Fibroblast of lung (primary cell): ENCODE data around the gene SH2D3C. TPM values are rescaled to one million over a fixed set of nuclear protein-coding genes. Genes with fewer than 3 reads are reported as not detected.

Experiments used
- DNase-seq, 2 donors: peaks; one replicate each; pipeline versions ENCODE4 v3.0.0 to v3.0.0-alpha.2; 2010; ENCODE audit warnings: low read depth in 2 of 2
- H2AFZ ChIP-seq: 2 replicates; pipeline ENCODE4 v1.5.1; 2012; ENCODE audit warnings: low read length, control low read depth, inconsistent platforms
- H3K27ac ChIP-seq: 2 replicates; pipeline ENCODE4 v1.5.1; 2011; ENCODE audit warnings: low read length, control low read depth; ENCODE audit not compliant: insufficient read depth
- H3K27me3 ChIP-seq: 2 replicates; pipeline ENCODE4 v1.5.1; 2011; ENCODE audit warnings: mild to moderate bottlenecking, low read length; ENCODE audit not compliant: control insufficient read depth, insufficient read depth
- H3K36me3 ChIP-seq: 2 replicates; pipeline ENCODE4 v1.5.1; 2011; ENCODE audit warnings: low read length; ENCODE audit not compliant: control insufficient read depth, insufficient read depth
- H3K4me1 ChIP-seq: 2 replicates; pipeline ENCODE4 v1.5.1; 2011; ENCODE audit warnings: low read length; ENCODE audit not compliant: control insufficient read depth, insufficient read depth; ENCODE audit errors: extremely low read depth
- H3K4me2 ChIP-seq: 2 replicates; pipeline ENCODE4 v1.5.1; 2011; ENCODE audit warnings: low read length, control low read depth; ENCODE audit not compliant: insufficient read depth; ENCODE audit errors: extremely low read depth
- H3K4me3 ChIP-seq, 4 experiments: fragments of 200-600 bp in 1 of 4; sonication (generic) in 1 of 4; replicated peaks in 1 of 4; 2 replicates each; pipeline ENCODE4 v1.5.1; 2011 to 2016; ENCODE audit warnings: low read length in 4 of 4, low read depth in 3 of 4, mild to moderate bottlenecking in 3 of 4, control low read depth in 2 of 4, inconsistent platforms in 1 of 4, mixed read lengths in 1 of 4; ENCODE audit not compliant: insufficient read depth in 1 of 4; ENCODE audit errors: control extremely low read depth in 1 of 4
- H3K79me2 ChIP-seq: 2 replicates; pipeline ENCODE4 v1.5.1; 2012; ENCODE audit warnings: mild to moderate bottlenecking, low read length, inconsistent platforms; ENCODE audit not compliant: control insufficient read depth, insufficient read depth
- H3K9ac ChIP-seq: 2 replicates; pipeline ENCODE4 v1.5.1; 2011; ENCODE audit warnings: mild to moderate bottlenecking, low read length, control low read depth; ENCODE audit not compliant: insufficient read depth
- H3K9me3 ChIP-seq: 2 replicates; pipeline ENCODE4 v1.5.1; 2012; ENCODE audit warnings: low read depth, low read length; ENCODE audit not compliant: control insufficient read depth, insufficient read depth
- H4K20me1 ChIP-seq: 2 replicates; pipeline ENCODE4 v1.5.1; 2011; ENCODE audit warnings: low read length; ENCODE audit not compliant: control insufficient read depth, insufficient read depth; ENCODE audit errors: extremely low read depth
- EZH2 ChIP-seq: IDR thresholded peaks from 2 replicates; pipeline ENCODE4 v1.5.1; 2012; ENCODE audit warnings: low read length, control low read depth, mild to moderate bottlenecking; ENCODE audit errors: missing control alignments
- polyA plus RNA-seq, 2 donors: library from polyadenylated mRNA; depleted of rRNA in 1 of 2; stranded (reverse) in 1 of 2; unstranded in 1 of 2; fragments of >200 nt; gene quantifications; 2 replicates each; pipeline ENCODE4 v1.2.1, GENCODE V29; 2011 to 2012; ENCODE audit warnings: missing spikeins in 1 of 2
- total RNA-seq: library from RNA; depleted of rRNA; stranded (reverse); fragments of >200 nt; gene quantifications from 2 replicates; pipeline ENCODE4 v1.2.1, GENCODE V29; 2014
- TF ChIP-seq, protein P1 (sequence below), 2 donors: IDR thresholded peaks in 1 of 2; conservative IDR thresholded peaks in 1 of 2; 1 replicate in 1 of 2; 2 replicates in 1 of 2; pipeline ENCODE4 v1.5.1; 2011 to 2012; ENCODE audit warnings: low read length in 2 of 2, control low read depth in 1 of 2, inconsistent platforms in 1 of 2, low read depth in 1 of 2, mild to moderate bottlenecking in 1 of 2

The SH2D3C gene
- total and polyA plus RNA-seq, 2 donors (not counting 1 experiment from before 2014, with no cell fraction given) = 1.2 TPM; not detected in 1

DNA sequence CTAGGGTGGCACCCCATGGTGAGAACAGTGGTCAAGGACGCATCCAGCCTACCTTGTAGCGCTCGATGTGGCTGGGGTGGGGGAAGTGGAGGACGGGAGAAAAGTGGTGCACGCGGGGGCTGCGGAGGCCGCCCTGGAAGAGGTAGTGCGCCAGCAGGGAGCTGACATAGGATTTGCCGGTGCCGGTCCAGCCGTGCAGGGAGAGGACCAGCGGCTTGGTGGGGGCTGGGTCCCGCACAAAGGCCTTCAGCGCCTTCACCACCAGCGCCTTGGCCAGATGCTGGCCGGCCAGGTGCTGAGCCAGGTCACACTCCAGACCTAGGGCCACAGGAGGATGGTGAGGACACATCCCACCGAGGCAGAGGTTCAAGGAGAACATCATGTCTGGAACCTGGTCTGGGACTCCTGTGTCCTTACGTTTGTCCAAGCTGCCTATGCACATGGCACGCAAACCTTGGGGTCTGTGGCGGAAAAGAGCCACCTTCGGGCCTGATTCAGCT, 44.2 kb downstream of the SH2D3C start:
- peaks cover 9% of the 10 kb centered on the region for H3K4me1 ChIP-seq
- no peaks in the 10 kb centered on the region for H3K27me3 ChIP-seq
- no peaks in the 10 kb centered on the region for H3K79me2 ChIP-seq
- no peaks in the 10 kb centered on the region for H3K9me3 ChIP-seq
- peak overlapping the region; percentile 98 for H3K4me2 ChIP-seq
- H2AFZ ChIP-seq = no peak overlapping the region
- DNase-seq = no peak
- TF ChIP-seq EZH2 = no peak
- TF ChIP-seq, protein P1, sequence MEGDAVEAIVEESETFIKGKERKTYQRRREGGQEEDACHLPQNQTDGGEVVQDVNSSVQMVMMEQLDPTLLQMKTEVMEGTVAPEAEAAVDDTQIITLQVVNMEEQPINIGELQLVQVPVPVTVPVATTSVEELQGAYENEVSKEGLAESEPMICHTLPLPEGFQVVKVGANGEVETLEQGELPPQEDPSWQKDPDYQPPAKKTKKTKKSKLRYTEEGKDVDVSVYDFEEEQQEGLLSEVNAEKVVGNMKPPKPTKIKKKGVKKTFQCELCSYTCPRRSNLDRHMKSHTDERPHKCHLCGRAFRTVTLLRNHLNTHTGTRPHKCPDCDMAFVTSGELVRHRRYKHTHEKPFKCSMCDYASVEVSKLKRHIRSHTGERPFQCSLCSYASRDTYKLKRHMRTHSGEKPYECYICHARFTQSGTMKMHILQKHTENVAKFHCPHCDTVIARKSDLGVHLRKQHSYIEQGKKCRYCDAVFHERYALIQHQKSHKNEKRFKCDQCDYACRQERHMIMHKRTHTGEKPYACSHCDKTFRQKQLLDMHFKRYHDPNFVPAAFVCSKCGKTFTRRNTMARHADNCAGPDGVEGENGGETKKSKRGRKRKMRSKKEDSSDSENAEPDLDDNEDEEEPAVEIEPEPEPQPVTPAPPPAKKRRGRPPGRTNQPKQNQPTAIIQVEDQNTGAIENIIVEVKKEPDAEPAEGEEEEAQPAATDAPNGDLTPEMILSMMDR (conservative IDR thresholded peaks at IDR 0.05 in 1 of 2, IDR thresholded peaks at IDR 0.05 in 1 of 2; ENCODE audit: low read depth in 1 of 2, low read length in 2 of 2) = no peak
- peak overlapping the region; percentile 65 to 76 (median 66) for H3K4me3 ChIP-seq
- H4K20me1 ChIP-seq = no peaks in the 10 kb centered on the region
- peak overlapping the region; percentile 81 for H3K27ac ChIP-seq
- H3K9ac ChIP-seq = peak overlapping the region; percentile 65
- peaks cover 3% of the 10 kb centered on the region for H3K36me3 ChIP-seq

DNA sequence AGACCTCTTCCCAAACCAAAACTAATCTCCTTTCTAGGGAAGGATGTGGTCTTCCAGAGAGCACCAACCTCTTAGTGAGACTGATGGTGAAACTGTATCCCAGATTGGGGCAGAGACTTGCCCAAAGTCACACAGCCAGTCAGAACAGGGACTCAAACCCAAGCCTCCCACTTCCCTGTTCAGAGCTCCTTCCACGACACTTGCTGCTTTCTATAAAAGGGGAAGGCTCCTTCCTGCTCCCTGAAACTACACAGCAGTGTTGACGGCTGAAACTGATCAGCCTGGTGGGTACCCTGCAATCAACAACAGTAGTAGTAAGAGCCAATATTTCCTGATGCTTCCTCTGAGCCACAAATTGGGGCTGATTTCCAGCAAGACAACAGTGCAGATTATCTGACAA, 44.9 kb downstream of the SH2D3C start:
- H4K20me1 ChIP-seq = no peaks in the 10 kb centered on the region
- H3K36me3 ChIP-seq = peaks cover 3% of the 10 kb centered on the region
- TF ChIP-seq, protein P1 (conservative IDR thresholded peaks at IDR 0.05 in 1 of 2, IDR thresholded peaks at IDR 0.05 in 1 of 2; ENCODE audit: low read depth in 1 of 2, low read length in 2 of 2) = no peak
- no peak for TF ChIP-seq EZH2
- H3K9ac ChIP-seq = no peak overlapping the region
- H3K27me3 ChIP-seq = no peaks in the 10 kb centered on the region
- H3K9me3 ChIP-seq = no peaks in the 10 kb centered on the region
- H3K4me3 ChIP-seq = no peak overlapping the region
- H3K27ac ChIP-seq = no peak overlapping the region
- DNase-seq = no peak
- peaks cover 9% of the 10 kb centered on the region for H3K4me1 ChIP-seq
- H2AFZ ChIP-seq = no peak overlapping the region
- no peaks in the 10 kb centered on the region for H3K79me2 ChIP-seq
- no peak overlapping the region for H3K4me2 ChIP-seq

DNA sequence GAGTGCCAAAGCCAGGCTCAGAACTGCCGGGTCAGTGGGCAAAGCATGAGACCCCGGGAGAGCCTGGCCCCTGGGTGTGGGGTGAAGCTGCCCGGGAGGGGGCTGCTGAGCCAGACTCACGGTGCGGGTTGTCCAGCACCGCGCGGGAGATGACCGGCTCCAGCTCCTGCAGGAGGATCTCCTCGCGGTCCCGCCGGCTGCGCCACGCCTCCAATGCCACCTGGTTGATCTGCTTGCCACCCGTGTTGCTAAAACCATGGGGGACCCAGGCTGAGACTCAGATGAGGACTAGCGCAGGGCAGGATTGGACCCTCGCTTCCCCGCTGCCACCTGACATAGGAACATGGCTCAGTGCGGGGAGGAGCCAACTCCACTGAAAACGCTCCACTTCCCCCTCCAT, 46.0 kb downstream of the SH2D3C start:
- no peak overlapping the region for H3K27ac ChIP-seq
- no peaks in the 10 kb centered on the region for H4K20me1 ChIP-seq
- H3K4me3 ChIP-seq = no peak overlapping the region
- no peak overlapping the region for H3K9ac ChIP-seq
- H3K79me2 ChIP-seq = no peaks in the 10 kb centered on the region
- peaks cover 9% of the 10 kb centered on the region for H3K4me1 ChIP-seq
- no peak for TF ChIP-seq EZH2
- TF ChIP-seq, protein P1 (conservative IDR thresholded peaks at IDR 0.05 in 1 of 2, IDR thresholded peaks at IDR 0.05 in 1 of 2; ENCODE audit: low read depth in 1 of 2, low read length in 2 of 2) = no peak
- H3K9me3 ChIP-seq = no peaks in the 10 kb centered on the region
- H3K27me3 ChIP-seq = no peaks in the 10 kb centered on the region
- H2AFZ ChIP-seq = no peak overlapping the region
- no peak overlapping the region for H3K4me2 ChIP-seq
- H3K36me3 ChIP-seq = peaks cover 3% of the 10 kb centered on the region
- DNase-seq = no peak
